Type B pancreatic cell (in vitro differentiated cells): ENCODE results near the gene GPRIN1. TPM values are rescaled to one million over a fixed set of nuclear protein-coding genes. Genes with fewer than 3 reads are reported as not detected.
"Not testable (repeated sequence)": the region's sequence is repeated elsewhere in the genome, so short reads cannot be mapped to it uniquely, and the experiment has no call there.

Source experiments
- DNase-seq: peaks from one replicate; pipeline ENCODE4 v3.0.0; 2021; ENCODE audit warnings: mixed read lengths; ENCODE audit not compliant: unreplicated experiment; ENCODE audit errors: extremely low spot score
- H3K27ac Mint-ChIP-seq: 2 replicates; pipeline ENCODE4 v1.8.0; 2021; ENCODE audit warnings: mild to moderate bottlenecking, mixed read lengths
- H3K27me3 Mint-ChIP-seq: 2 replicates; pipeline ENCODE4 v1.8.0; 2021; ENCODE audit warnings: mixed read lengths
- H3K36me3 Mint-ChIP-seq: 2 replicates; pipeline ENCODE4 v1.8.0; 2021; ENCODE audit warnings: mixed read lengths
- H3K4me1 Mint-ChIP-seq: one replicate; pipeline ENCODE4 v1.8.0; 2021; ENCODE audit warnings: mixed read lengths; ENCODE audit not compliant: unreplicated experiment
- H3K4me3 Mint-ChIP-seq: 2 replicates; pipeline ENCODE4 v1.8.0; 2021; ENCODE audit warnings: mild to moderate bottlenecking, mixed read lengths
- H3K9me3 Mint-ChIP-seq: 2 replicates; pipeline ENCODE4 v1.8.0; 2021; ENCODE audit warnings: mixed read lengths
- CTCF ChIP-seq: fragments of 200-600 bp; sonication (generic); conservative IDR thresholded peaks from 2 replicates; pipeline ENCODE4 v1.5.0; 2021; ENCODE audit warnings: antibody characterized with exemption, mild to moderate bottlenecking
- total RNA-seq: library from RNA; stranded (reverse); gene quantifications from 2 replicates; pipeline ENCODE4 v1.2.1, GENCODE V29; 2021; ENCODE audit warnings: low replicate concordance

GPRIN1 gene
- total RNA-seq, 1 donor from 2014 or later = 6.0 TPM

- DNase-seq = no peak
Observed at GRCh38 chr5:176606875-176607274, 3.1 kb downstream of the GPRIN1 start.

GRCh38 chr5:176606032-176606431 is 3.9 kb downstream of the GPRIN1 start:
- H3K27ac Mint-ChIP-seq = no peak overlapping the region
- TF ChIP-seq CTCF = no peak
- H3K9me3 Mint-ChIP-seq = no peaks in the 10 kb centered on the region
- peaks cover 12% of the 10 kb centered on the region for H3K27me3 Mint-ChIP-seq
- no peaks in the 10 kb centered on the region for H3K36me3 Mint-ChIP-seq
- DNase-seq = no peak
- peaks cover 19% of the 10 kb centered on the region for H3K4me1 Mint-ChIP-seq
- H3K4me3 Mint-ChIP-seq = no peak overlapping the region

More at GRCh38 chr5:176606875-176607274, 3.1 kb downstream of the GPRIN1 start:
- no peak for TF ChIP-seq CTCF
- Mint-ChIP-seq H3K4me3 (no peak overlapping the region), H3K27me3 (peaks cover 19% of the 10 kb centered on the region), H3K4me1 (peaks cover 19% of the 10 kb centered on the region), H3K9me3 (no peaks in the 10 kb centered on the region), H3K36me3 (no peaks in the 10 kb centered on the region), H3K27ac (no peak overlapping the region)

DNA sequence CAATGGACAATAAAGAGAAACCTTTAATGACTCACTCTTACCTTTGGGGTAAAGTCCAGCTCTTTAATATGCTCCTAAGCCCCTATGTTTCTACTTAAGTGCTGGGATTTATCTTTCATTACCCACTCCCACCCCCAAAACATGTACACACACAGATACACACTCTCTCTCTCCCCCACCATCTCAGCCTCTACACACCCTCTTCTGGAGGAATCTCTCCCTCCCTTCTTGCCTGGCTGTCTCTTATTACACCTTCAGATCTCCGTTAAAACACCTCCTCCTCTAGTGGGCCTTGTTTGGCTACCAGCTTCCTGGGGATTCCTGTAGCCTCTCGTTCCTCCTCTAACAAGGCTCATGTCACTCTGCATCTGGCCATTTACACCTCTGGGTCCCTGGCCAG is 6.9 kb downstream of the GPRIN1 start:
- DNase-seq = no peak
- no peak overlapping the region for H3K27ac Mint-ChIP-seq
- peaks cover 3% of the 10 kb centered on the region for H3K27me3 Mint-ChIP-seq
- H3K4me3 Mint-ChIP-seq = no peak overlapping the region
- no peak for TF ChIP-seq CTCF
- no peaks in the 10 kb centered on the region for H3K36me3 Mint-ChIP-seq
- H3K9me3 Mint-ChIP-seq = no peaks in the 10 kb centered on the region
- H3K4me1 Mint-ChIP-seq = peaks cover 12% of the 10 kb centered on the region

DNA sequence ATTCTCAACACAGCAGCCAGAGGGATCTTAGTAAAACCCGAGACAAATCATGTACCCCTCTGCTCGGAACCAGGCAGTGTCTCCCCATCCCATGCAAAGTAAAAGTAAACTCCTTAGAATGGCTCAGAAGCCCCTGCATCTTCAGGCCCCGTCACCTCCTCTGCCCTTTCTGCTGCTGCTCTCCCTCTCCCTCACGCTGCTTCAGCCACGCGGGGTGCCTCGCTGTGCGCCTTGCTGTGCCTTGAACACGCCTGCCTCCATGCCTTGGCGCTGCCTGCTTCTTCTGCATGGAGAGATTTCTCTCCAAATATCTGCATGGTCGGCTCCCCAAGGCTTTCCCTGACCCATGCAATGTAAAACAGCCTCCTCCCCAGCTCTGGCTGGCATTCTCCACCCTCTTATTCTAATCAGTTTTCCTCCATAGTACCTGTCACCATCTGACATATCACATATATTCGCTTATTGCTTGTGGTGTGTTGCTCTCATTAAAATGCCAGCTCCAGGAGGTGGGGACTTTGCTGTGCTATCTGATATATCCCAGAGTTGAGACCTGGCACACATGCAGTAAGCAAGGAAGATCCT is 8.0 kb downstream of the GPRIN1 start:
- Mint-ChIP-seq H3K4me3 (no peak overlapping the region), H3K9me3 (no peaks in the 10 kb centered on the region), H3K4me1 (peaks cover 12% of the 10 kb centered on the region), H3K36me3 (no peaks in the 10 kb centered on the region), H3K27ac (no peak overlapping the region), H3K27me3 (peaks cover 3% of the 10 kb centered on the region)
- no peak for TF ChIP-seq CTCF
- DNase-seq = no peak

GRCh38 chr5:176599749-176600430 is 10.1 kb downstream of the GPRIN1 start:
- H3K4me1 Mint-ChIP-seq = peaks cover 12% of the 10 kb centered on the region
- H3K36me3 Mint-ChIP-seq, H3K4me3 Mint-ChIP-seq, H3K27ac Mint-ChIP-seq, DNase-seq, H3K27me3 Mint-ChIP-seq, H3K9me3 Mint-ChIP-seq: not testable (repeated sequence)
